NCI-H510A (cell line): ENCODE data around the gene PCDHGB7.
"Not testable (repeated sequence)": the region's sequence is repeated elsewhere in the genome, so short reads cannot be mapped to it uniquely, and the experiment has no call there.

ENCODE experiments used
- DNase-seq: peaks from one replicate; lab custom pipeline; 2025; lab: John Stamatoyannopoulos, UW

Gene PCDHGB7

DNA sequence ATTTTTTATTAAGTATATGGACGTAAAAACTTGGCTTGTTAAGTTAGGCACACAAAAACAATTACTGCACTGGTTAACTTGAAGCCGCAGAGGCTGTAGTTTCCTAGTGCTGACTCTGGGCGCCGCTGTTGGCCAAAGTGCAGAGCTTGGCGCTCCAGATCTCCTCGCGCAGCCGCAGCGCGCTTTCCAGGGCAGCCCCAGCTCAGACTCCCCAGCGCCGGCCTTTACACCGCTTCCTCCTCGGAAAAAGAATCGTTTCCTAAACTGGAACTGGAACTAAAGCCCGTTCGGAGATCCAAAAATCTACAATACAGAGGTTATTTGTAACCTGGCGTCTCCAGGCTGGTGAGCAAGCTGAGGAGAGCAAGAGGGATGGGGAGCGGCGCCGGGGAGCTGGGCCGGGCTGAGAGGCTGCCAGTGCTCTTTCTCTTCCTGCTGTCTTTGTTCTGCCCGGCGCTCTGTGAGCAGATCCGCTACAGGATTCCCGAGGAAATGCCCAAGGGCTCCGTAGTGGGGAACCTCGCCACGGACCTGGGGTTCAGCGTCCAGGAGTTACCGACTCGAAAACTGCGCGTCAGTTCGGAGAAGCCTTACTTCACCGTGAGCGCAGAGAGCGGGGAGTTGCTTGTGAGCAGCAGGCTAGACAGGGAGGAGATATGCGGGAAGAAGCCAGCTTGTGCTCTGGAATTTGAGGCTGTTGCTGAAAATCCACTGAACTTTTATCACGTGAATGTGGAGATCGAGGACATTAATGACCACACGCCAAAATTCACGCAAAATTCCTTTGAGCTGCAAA, 19.5 kb upstream of the PCDHGB7 start, which contains the start of gene PCDHGB5:
TSS of gene PCDHGB5 (plus strand) at position 192 of the 796 bp plus-strand sequence. CDS start at position 373, 181 bp downstream.
- not testable (repeated sequence) for DNase-seq

DNA sequence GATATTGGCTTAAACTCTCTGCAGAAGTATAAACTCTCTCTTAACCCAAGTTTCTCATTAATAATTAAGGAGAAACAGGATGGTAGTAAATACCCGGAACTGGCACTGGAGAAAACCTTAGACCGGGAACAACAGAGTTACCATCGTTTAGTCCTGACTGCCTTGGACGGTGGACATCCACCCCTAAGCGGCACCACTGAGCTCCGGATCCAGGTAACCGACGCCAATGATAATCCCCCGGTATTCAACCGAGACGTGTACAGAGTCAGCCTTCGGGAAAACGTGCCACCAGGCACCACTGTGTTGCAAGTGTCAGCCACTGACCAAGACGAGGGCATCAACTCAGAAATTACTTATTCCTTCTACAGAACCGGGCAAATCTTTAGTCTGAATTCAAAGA, 18.9 kb upstream of the PCDHGB7 start:
- no peak for DNase-seq

DNA sequence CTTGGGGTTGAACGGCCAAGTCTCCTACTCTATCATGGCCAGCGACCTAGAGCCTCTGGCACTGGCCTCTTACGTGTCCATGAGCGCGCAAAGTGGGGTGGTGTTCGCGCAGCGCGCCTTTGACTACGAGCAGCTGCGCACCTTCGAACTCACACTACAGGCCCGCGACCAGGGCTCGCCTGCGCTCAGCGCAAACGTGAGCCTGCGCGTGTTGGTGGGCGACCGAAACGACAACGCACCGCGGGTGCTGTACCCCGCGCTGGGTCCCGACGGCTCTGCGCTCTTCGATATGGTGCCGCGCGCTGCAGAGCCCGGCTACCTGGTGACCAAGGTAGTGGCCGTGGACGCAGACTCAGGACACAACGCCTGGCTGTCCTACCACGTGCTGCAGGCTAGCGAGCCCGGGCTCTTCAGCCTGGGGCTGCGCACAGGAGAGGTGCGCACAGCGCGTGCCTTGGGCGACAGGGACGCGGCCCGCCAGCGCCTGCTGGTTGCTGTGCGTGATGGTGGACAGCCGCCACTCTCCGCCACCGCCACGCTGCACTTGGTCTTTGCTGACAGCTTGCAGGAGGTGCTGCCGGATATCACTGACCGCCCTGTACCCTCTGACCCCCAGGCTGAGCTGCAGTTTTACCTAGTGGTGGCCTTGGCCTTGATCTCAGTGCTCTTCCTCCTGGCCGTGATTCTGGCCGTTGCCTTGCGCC, 17.8 kb upstream of the PCDHGB7 start:
- no peak for DNase-seq

DNA sequence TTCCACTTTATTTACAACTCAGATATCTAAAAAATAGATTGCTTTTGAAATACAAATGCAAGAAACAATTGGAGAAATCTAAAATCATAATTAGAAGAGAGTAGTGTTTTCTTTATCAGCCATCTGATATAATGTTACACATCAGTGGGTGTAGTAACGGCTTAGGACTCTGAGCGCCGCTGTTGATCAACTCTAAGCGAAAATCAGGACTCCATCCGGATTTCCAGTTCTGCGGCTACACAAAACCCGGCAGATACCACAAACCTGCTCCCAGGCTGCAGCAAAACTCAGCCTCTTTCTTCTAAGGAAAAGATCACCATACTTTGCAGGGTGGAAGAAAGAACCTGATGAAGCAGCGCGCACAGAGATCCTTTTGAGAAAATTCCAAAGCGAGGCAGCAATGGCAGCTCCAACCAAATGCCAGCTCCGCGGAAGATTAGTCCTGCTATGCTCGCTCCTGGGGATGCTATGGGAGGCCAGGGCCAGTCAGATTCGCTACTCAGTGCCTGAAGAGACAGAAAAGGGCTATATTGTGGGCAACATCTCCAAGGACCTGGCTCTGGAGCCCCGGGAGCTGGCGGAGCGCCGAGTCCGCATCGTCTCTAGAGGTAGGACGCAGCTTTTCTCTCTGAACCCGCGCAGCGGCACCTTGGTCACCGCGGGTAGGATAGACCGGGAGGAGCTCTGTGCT, 14.8 kb upstream of the PCDHGB7 start, which contains the start of gene PCDHGA9:
TSS of gene PCDHGA9 (plus strand) at position 226 of the 691 bp plus-strand sequence. CDS start at position 401, 175 bp downstream.
- DNase-seq, result no peak

DNA sequence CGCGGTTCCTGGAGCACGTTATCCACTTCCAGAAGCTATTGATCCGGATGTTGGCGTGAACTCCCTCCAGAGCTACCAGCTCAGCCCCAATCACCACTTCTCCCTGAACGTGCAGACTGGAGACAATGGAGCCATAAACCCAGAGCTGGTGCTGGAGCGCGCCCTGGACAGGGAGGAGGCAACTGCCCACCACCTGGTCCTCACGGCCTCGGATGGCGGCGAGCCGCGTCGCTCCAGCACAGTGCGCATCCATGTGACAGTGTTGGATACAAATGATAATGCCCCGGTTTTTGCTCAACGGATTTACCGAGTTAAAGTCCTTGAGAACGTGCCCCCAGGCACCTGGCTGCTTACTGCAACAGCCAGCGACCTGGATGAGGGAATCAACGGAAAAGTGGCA, 14.1 kb upstream of the PCDHGB7 start:
- no peak for DNase-seq

DNA sequence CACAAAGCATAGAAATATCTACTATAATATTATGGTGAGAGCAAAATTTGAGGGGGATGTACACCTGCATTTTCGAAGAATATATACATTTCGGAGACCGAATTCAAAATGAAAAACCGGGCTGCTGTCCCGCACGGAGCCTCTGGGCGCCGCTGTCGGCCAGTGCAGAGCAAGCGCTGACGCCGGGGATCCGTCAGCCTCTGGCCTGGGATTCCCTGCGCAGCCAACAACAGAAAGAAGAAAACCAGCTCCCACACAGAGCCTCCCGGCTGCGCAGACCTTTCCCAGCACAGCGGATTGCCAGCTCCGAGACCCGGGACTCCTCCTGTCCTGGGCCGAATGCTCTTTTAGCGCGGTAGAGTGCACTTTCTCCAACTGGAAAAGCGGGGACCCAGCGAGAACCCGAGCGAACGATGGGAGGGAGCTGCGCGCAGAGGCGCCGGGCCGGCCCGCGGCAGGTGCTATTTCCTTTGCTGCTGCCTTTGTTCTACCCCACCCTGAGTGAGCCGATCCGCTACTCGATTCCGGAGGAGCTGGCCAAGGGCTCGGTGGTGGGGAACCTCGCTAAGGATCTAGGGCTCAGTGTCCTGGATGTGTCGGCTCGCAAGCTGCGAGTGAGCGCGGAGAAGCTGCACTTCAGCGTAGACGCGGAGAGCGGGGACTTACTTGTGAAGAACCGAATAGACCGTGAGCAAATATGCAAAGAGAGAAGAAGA, 9.5 kb upstream of the PCDHGB7 start, which contains the start of gene PCDHGB6:
TSS of gene PCDHGB6 (plus strand) at position 232 of the 716 bp plus-strand sequence. CDS start at position 414, 182 bp downstream.
- not testable (repeated sequence) for DNase-seq

DNA sequence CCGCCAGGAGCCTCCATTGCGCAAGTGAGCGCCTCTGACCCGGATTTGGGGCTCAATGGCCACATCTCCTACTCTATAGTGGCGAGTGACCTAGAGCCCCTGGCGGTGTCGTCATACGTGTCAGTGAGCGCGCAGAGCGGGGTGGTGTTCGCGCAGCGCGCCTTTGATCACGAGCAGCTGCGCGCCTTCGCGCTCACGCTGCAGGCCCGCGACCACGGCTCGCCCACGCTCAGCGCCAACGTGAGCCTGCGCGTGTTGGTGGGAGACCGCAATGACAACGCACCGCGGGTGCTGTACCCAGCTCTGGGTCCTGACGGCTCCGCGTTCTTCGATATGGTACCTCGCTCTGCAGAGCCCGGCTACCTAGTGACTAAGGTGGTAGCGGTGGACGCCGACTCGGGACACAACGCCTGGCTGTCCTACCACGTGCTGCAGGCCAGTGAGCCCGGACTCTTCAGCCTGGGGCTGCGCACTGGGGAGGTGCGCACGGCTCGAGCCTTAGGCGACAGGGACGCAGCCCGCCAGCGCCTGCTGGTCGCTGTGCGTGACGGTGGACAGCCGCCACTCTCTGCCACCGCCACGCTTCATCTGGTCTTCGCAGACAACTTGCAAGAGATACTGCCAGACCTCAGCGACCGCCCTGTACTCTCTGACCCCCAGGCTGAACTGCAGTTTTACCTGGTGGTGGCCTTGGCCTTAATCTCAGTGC, 7.7 kb upstream of the PCDHGB7 start:
- no peak for DNase-seq

DNA sequence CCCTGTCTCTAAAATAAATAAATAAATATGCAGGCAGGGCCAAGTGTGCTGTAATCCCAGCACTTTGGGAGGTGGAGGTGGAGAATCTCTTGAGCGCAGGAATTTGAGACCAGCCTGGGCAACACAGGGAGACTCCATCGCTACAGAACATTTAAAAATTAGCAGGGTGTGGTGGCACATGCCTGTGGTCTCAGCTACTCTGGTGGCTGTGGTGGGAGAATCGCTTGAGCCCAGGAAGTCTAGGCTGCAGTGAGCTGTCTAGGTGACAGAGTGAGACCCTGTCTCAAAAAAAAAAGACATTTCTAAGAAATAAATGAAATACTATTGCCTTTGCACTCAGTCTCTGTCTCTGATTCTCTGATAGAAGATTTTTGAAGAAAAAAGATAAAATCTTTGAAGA, 5.9 kb upstream of the PCDHGB7 start:
- DNase-seq, result no peak

DNA sequence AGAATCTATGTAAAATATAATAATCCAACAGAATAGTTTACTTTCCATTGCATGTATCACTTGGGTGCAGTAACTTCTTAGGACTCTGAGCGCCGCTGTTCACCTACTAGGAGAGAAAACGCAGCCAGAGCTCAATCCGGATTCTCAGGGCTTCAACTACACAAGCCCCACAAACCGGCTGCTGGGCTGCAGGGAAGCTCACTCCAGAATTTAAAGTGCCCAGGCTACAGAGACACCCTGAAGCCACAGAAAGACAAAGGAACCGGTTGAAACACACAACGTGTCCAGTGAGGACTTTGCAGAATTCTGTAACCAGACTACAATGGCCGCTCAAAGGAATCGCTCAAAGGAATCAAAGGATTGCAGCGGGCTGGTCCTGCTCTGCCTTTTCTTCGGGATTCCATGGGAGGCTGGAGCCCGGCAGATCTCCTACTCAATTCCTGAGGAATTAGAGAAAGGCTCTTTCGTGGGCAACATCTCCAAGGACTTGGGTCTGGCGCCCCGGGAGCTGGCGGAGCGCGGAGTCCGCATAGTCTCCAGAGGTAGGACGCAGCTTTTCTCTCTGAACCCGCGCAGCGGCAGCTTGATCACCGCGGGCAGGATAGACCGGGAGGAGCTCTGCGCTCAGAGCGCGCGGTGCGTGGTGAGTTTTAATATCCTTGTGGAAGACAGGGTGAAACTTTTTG, 4.5 kb upstream of the PCDHGB7 start, which contains the start of gene PCDHGA10:
TSS of gene PCDHGA10 (plus strand) at position 134 of the 686 bp plus-strand sequence. CDS start at position 323, 189 bp downstream.
- no peak for DNase-seq

DNA sequence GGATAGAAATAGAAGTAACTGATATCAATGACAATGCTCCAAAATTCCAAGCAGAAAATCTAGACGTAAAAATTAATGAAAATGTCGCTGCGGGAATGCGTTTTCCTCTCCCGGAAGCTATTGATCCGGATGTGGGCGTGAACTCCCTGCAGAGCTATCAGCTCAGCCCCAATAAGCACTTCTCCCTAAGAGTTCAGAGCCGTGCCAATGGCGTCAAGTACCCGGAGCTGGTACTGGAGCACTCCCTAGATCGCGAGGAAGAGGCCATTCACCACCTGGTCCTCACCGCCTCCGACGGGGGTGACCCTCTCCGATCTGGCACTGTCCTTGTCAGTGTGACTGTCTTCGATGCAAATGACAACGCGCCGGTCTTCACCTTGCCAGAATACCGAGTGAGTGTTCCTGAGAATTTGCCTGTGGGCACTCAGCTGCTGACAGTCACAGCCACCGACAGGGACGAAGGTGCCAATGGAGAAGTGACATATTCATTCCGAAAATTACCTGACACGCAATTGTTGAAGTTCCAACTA, 3.9 kb upstream of the PCDHGB7 start:
- no peak for DNase-seq

DNA sequence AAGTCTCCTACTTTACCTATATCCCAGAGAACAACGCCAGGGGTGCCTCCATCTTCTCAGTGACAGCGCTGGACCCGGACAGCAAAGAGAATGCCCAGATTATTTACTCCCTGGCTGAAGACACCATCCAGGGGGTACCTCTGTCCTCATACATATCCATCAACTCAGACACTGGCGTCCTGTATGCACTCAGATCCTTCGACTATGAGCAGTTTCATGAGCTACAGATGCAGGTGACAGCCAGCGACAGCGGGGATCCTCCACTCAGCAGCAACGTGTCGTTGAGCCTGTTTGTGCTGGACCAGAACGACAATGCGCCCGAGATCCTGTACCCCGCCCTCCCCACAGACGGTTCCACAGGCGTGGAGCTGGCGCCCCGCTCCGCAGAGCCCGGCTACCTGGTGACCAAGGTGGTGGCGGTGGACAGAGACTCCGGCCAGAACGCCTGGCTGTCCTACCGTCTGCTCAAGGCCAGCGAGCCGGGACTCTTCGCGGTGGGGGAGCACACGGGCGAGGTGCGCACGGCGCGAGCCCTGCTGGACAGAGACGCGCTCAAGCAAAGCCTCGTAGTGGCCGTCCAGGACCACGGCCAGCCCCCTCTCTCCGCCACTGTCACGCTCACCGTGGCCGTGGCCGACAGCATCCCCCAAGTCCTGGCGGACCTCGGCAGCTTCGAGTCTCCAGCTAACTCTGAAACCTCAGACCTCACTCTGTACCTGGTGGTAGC, 2.8 kb upstream of the PCDHGB7 start:
- DNase-seq, result not testable (repeated sequence)

DNA sequence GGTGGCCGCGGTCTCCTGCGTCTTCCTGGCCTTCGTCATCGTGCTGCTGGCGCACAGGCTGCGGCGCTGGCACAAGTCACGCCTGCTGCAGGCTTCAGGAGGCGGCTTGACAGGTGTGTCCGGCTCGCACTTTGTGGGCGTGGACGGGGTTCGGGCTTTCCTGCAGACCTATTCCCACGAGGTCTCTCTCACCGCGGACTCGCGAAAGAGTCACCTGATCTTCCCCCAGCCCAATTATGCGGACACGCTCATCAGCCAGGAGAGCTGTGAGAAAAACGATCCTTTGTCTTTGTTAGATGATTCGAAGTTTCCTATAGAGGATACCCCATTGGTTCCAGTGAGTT, 2.2 kb upstream of the PCDHGB7 start:
- DNase-seq, result not testable (repeated sequence)

DNA sequence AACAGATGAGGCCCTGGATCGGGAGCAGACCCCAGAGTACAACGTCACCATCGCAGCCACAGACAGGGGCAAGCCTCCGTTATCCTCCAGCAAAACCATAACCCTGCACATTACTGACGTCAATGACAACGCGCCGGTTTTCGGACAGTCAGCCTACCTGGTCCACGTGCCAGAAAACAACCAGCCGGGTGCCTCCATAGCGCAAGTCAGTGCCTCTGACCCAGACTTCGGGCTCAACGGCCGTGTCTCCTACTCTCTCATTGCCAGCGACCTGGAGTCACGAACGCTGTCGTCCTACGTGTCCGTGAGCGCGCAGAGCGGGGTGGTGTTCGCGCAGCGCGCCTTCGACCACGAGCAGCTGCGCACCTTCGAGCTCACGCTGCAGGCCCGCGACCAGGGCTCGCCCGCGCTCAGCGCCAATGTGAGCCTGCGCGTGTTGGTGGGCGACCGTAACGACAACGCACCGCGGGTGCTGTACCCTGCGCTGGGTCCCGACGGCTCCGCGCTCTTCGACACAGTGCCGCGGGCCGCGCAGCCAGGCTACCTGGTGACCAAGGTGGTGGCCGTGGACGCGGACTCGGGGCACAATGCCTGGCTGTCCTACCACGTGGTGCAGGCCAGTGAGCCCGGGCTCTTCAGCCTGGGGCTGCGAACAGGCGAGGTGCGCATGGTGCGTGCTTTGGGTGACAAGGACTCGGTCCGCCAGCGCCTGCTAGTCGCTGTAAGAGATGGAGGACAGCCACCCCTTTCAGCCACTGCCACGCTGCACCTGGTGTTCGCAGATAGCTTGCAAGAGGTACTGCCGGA, 1.8 kb downstream of the PCDHGB7 start:
- DNase-seq, result no peak

DNA sequence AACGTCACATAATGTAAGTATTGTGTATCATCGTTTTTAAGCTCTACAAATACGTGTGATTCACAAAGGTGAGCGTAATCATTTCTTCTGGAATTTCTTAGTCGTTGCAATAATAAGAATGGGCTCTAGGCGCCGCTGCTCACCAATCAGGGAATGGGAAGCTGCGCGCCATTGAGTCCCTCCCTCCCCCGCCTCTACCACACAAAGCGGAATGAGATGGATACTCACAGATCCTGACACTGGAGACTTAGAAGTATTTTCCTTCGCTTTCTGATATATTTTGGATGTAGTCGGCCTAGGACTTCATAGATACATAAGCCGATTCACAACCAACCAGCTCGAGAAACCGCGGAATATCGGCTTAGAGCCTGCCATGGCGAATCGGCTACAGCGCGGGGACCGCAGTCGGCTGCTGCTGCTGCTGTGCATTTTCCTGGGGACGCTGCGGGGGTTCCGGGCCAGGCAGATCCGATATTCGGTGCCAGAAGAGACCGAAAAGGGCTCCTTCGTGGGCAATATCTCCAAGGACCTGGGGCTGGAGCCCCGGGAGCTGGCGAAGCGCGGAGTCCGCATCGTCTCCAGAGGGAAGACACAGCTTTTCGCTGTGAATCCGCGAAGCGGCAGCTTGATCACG, 3.5 kb downstream of the PCDHGB7 start, which contains the start of gene PCDHGA11:
TSS of gene PCDHGA11 (plus strand) at position 197 of the 634 bp plus-strand sequence. CDS start at position 374, 177 bp downstream.
- no peak for DNase-seq

DNA sequence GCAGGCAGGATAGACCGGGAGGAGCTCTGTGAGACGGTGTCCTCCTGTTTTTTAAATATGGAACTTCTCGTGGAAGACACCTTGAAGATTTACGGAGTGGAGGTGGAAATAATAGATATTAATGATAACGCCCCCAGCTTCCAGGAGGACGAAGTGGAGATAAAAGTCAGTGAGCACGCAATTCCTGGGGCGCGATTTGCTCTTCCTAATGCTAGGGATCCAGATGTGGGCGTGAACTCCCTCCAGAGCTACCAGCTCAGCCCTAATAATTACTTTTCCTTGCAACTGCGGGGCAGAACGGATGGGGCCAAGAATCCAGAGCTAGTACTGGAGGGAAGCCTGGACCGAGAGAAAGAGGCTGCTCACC, 4.0 kb downstream of the PCDHGB7 start:
- DNase-seq, result no peak

DNA sequence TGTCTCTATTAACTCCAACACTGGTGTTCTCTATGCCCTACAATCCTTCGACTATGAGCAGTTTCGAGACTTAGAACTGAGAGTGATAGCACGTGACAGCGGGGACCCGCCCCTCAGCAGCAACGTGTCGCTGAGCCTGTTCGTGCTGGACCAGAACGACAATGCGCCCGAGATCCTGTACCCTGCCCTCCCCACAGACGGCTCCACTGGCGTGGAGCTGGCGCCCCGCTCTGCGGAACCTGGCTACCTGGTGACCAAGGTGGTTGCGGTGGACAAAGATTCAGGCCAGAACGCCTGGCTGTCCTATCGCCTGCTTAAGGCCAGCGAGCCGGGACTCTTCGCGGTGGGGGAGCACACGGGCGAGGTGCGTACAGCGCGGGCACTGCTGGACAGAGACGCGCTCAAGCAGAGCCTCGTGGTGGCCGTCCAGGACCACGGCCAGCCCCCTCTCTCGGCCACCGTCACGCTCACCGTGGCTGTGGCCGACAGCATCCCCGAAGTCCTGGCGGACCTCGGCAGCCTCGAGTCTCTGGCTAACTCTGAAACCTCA, 5.3 kb downstream of the PCDHGB7 start:
- DNase-seq, result no peak

DNA sequence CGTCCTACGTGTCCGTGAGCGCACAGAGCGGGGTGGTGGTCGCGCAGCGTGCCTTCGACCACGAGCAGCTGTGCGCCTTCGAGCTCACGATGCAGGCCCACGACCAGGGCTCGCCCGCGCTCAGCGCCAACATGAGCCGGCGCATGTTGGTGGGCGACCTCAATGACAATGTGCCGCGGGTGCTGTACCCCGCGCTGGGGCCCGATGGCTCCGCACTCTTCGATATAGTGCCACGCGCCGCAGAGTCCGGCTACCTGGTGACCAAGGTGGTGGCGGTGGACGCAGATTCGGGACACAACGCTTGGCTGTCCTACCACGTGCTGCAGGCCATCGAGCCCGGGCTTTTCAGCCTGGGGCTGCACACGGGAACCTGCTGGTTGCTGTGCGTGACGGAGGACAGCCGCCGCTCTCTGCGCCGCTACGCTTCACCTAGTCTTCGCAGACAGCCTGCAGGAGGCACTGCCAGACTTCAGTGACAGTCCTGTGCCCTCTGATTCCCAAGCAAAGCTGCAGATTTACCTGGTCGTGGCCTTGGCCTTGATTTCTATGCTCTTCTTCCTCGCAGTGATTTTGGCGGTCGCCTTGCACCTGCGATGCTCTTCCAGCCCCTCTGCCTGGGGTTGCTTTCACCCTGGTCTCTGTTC, 10.4 kb downstream of the PCDHGB7 start:
- DNase-seq, result no peak
